DND-41 (cell line): ENCODE measurements around the gene DUSP7.
A peak's percentile ranks its signal among the peaks of the same experiment; 100 is the strongest.

Source experiments
- ATAC-seq: fragments of 200-7000 bp; cut with Tn5 transposase; 3 replicates; pipeline ENCODE4 v1.9.1; 2021; ENCODE audit warnings: low read depth; ENCODE audit not compliant: insufficient read depth
- DNase-seq: peaks from one replicate; pipeline ENCODE4 v3.0.0-alpha.2; 2020
- H2AFZ ChIP-seq: 2 replicates; pipeline ENCODE4 v1.6.0; 2012; ENCODE audit warnings: low read depth, low read length
- H3K27ac ChIP-seq: 2 replicates; pipeline ENCODE4 v1.5.1; 2012; ENCODE audit warnings: low read length, inconsistent platforms
- H3K27me3 ChIP-seq: fragments of 200-600 bp; sonication (generic); 2 replicates; pipeline ENCODE4 v1.6.0; 2012; ENCODE audit warnings: low read length, mild to moderate bottlenecking, inconsistent platforms; ENCODE audit not compliant: insufficient read depth, poor library complexity
- H3K36me3 ChIP-seq: 2 replicates; pipeline ENCODE4 v1.5.1; 2012; ENCODE audit warnings: low read length, inconsistent platforms; ENCODE audit not compliant: insufficient read depth
- H3K4me1 ChIP-seq: 2 replicates; pipeline ENCODE4 v1.5.1; 2012; ENCODE audit warnings: mild to moderate bottlenecking, low read length; ENCODE audit not compliant: insufficient read depth
- H3K4me2 ChIP-seq: 2 replicates; pipeline ENCODE4 v1.6.0; 2012; ENCODE audit warnings: mild to moderate bottlenecking, moderate library complexity, low read length, inconsistent platforms; ENCODE audit not compliant: insufficient read depth
- H3K4me3 ChIP-seq, 2 experiments: fragments of 200-600 bp in 1 of 2; shearing (Covaris generic) in 1 of 2; 2 replicates each; pipeline ENCODE4 v1.5.1; 2012 to 2016; ENCODE audit warnings: inconsistent platforms in 2 of 2, low read length in 2 of 2, mild to moderate bottlenecking in 2 of 2, low read depth in 1 of 2, moderate library complexity in 1 of 2
- H3K79me2 ChIP-seq: 2 replicates; pipeline ENCODE4 v1.6.0; 2012; ENCODE audit warnings: low read length, inconsistent platforms; ENCODE audit not compliant: insufficient read depth
- H3K9ac ChIP-seq: 2 replicates; pipeline ENCODE4 v1.6.0; 2012; ENCODE audit warnings: low read depth, mild to moderate bottlenecking, inconsistent platforms, low read length, moderate library complexity
- H3K9me3 ChIP-seq: 2 replicates; pipeline ENCODE4 v1.5.1; 2012; ENCODE audit warnings: low read length, moderate library complexity, mild to moderate bottlenecking, inconsistent platforms; ENCODE audit not compliant: insufficient read depth, severe bottlenecking
- H4K20me1 ChIP-seq: 2 replicates; pipeline ENCODE4 v1.6.0; 2012; ENCODE audit warnings: low read length; ENCODE audit not compliant: insufficient read depth
- EZH2 ChIP-seq: IDR thresholded peaks from 3 replicates; pipeline ENCODE4 v1.6.1; 2012; ENCODE audit warnings: borderline replicate concordance, low read depth, mild to moderate bottlenecking, moderate library complexity, low read length, inconsistent platforms; ENCODE audit not compliant: severe bottlenecking
- TF ChIP-seq, protein P1 (sequence below): IDR thresholded peaks from 2 replicates; pipeline ENCODE4 v1.5.1; 2012; ENCODE audit warnings: borderline replicate concordance, low read length, moderate library complexity, mild to moderate bottlenecking; ENCODE audit not compliant: poor library complexity, severe bottlenecking; ENCODE audit errors: extremely low read depth

The DUSP7 gene

DNA sequence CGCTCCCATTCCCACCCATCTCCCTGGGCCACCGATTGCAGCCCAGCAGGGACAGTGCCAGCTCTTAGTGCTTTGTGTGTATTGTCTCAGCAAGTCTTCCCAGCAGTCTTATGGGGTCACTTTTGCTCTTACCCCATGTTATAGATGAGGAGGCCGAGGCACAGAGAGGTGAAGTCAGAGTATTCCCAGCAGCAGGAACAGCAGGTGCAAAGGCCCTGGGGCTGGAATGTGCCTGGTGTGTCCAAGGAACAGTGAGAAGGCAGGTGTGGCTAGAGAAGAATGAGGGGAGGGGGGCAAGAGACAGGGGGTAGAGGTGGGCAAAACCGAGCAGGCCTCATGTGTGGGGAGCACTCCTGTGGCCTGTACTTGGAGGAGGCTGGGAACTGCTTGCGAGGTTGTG lies 12.8 kb upstream of the DUSP7 start:
- Histone ChIP-seq H3K27me3 (no peaks in the 10 kb centered on the region), H3K4me1 (no peaks in the 10 kb centered on the region), H3K27ac (no peak overlapping the region)

DNA sequence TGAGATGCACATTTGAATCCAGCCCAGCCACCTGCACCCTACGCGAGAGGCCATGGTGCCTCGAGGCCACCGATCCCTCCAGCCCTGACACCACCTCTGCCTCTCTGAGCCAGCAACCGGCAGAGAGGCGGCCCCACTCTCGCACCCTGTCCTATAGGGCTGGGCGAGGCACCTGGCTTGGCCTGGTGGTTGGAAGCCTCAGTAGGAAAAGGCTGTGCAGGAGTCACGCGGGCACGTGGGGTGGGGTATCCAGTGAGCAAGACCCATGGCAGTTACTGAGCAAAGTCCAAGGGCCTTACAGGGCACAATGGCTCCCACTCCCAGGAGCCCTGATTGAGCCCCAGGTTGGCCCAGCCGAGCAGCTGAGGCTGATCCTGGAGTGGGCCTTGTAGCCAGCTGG lies 12.4 kb upstream of the DUSP7 start:
- Histone ChIP-seq H3K27ac (no peak overlapping the region), H3K9ac (no peak overlapping the region), H3K4me1 (no peaks in the 10 kb centered on the region), H3K4me2 (no peak overlapping the region), H3K36me3 (peaks cover 12% of the 10 kb centered on the region), H3K9me3 (no peaks in the 10 kb centered on the region), H3K27me3 (no peaks in the 10 kb centered on the region), H2AFZ (no peak overlapping the region), H3K79me2 (no peaks in the 10 kb centered on the region), H4K20me1 (peaks cover 3% of the 10 kb centered on the region), H3K4me3 (no peak overlapping the region)
- 0 out of 3 replicates have a peak, but pooled peaks have one; percentile 22 for ATAC-seq
- no peak for TF ChIP-seq EZH2
- TF ChIP-seq, protein P1, sequence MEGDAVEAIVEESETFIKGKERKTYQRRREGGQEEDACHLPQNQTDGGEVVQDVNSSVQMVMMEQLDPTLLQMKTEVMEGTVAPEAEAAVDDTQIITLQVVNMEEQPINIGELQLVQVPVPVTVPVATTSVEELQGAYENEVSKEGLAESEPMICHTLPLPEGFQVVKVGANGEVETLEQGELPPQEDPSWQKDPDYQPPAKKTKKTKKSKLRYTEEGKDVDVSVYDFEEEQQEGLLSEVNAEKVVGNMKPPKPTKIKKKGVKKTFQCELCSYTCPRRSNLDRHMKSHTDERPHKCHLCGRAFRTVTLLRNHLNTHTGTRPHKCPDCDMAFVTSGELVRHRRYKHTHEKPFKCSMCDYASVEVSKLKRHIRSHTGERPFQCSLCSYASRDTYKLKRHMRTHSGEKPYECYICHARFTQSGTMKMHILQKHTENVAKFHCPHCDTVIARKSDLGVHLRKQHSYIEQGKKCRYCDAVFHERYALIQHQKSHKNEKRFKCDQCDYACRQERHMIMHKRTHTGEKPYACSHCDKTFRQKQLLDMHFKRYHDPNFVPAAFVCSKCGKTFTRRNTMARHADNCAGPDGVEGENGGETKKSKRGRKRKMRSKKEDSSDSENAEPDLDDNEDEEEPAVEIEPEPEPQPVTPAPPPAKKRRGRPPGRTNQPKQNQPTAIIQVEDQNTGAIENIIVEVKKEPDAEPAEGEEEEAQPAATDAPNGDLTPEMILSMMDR, result no peak
- DNase-seq, result no peak

More for the DNA sequence above, 12.8 kb upstream of the DUSP7 start:
- no peak for TF ChIP-seq EZH2
- TF ChIP-seq, protein P1, result no peak
- no peaks in the 10 kb centered on the region for H3K9me3 ChIP-seq
- DNase-seq (no peak), ATAC-seq (no peak)
- no peak overlapping the region for H2AFZ ChIP-seq
- no peak overlapping the region for H3K4me2 ChIP-seq
- peaks cover 16% of the 10 kb centered on the region for H3K36me3 ChIP-seq
- no peak overlapping the region for H3K4me3 ChIP-seq
- H4K20me1 ChIP-seq, result peaks cover 3% of the 10 kb centered on the region
- no peak overlapping the region for H3K9ac ChIP-seq
- no peaks in the 10 kb centered on the region for H3K79me2 ChIP-seq

DNA sequence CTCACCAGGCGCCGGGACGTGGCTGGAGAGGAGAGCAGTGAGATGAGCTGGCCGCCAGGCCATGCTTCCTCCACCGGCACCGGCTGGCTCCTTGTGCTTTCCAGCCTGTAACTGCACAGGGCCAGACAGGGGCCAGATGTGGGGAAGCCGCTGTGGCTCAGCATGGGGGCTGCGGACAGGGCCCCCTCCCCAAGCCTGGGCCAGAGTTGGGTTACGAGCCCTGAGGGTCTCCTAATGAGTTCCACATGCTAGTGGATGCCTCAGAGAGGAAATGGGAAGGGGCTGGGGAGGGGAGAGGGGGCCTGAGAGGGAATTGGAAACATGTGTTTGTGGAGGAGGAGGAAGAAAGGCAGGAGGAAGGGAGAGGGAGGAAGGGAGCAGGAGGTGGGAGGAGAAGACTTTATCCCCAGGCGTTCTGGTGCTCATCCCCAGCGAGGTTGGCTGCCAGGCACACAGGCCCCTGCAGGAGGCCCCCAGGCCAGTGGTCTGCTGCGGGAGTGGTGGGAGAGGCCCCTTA lies 11.7 kb upstream of the DUSP7 start:
- H3K4me1 ChIP-seq, result no peaks in the 10 kb centered on the region
- H3K27me3 ChIP-seq, result no peaks in the 10 kb centered on the region
- no peak overlapping the region for H3K4me3 ChIP-seq
- H3K79me2 ChIP-seq, result no peaks in the 10 kb centered on the region
- no peak overlapping the region for H3K27ac ChIP-seq
- no peak overlapping the region for H3K4me2 ChIP-seq
- DNase-seq (no peak), ATAC-seq (no peak)
- TF ChIP-seq EZH2, result no peak
- TF ChIP-seq, protein P1, result no peak
- H3K36me3 ChIP-seq, result peaks cover 8% of the 10 kb centered on the region; the same call in 1 of the 2 replicates
- no peak overlapping the region for H3K9ac ChIP-seq
- H4K20me1 ChIP-seq, result peaks cover 3% of the 10 kb centered on the region
- H2AFZ ChIP-seq, result no peak overlapping the region
- H3K9me3 ChIP-seq, result no peaks in the 10 kb centered on the region
